Measurements from ENCODE around the gene TMEM273. TPM values are rescaled to one million over a fixed set of nuclear protein-coding genes. Genes with fewer than 3 reads are reported as not detected.

Gene TMEM273
- total and polyA plus RNA-seq, 2 of the 4 experiments (the other 2 are of a cell fraction): not detected

DNA sequence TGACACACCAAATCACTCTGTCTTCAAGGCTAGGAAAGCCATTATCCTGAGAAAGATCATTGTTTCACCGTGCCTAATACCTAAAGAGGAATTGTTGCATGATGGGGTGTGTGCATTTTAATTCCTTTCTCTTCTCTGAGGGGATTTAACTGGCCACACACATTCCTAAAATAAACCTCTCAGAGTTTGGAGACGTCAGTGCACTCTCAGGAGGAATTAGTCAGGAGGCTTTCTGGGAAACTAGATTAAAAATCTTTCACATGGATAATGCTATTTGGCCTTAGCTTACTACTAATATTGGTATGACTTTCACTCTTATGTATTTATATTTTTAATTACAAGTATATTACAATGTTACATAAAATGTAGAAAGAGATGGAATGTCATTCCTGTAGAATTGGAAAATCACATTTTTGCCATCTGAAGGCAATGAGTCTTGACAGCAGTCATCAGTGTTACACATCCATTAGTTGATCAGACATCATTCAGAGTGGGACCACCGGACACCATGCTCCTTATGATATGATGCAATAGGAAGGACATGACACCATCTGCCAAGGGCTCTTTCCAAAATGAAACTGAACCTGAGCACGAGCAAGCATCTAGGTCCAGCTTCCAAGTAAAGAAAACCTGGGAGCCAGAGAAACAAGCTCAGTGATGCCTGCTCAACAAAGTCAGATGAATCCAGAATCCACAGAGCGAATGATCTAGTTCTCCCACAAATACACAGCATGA lies 43.1 kb upstream of the TMEM273 start:
- Histone ChIP-seq H3K56ac (ENCODE audit: extremely low read depth, insufficient read depth, low read length) (no peak overlapping the region), H3K79me1 (ENCODE audit: low read depth in 1 of 2, low read length in 2 of 2) (no peaks in the 10 kb centered on the region), H4K8ac (ENCODE audit: low read depth in 2 of 2, low read length in 2 of 2) (no peak overlapping the region), H2BK5ac (ENCODE audit: low read depth, low read length, poor library complexity, severe bottlenecking) (no peak overlapping the region), H4K20me1 (ENCODE audit: insufficient read depth, low read length) (no peaks in the 10 kb centered on the region), H3K9me1 (ENCODE audit: insufficient read depth, low read length) (no peaks in the 10 kb centered on the region), H3K4ac (ENCODE audit: low read depth, low read length) (no peak overlapping the region), H3K23ac (ENCODE audit: low read depth, low read length) (no peak overlapping the region), H2BK120ac (ENCODE audit: low read depth, low read length) (no peak overlapping the region), H4K91ac (ENCODE audit: insufficient read depth, low read depth, low read length) (no peak overlapping the region), H3K9ac (ENCODE audit: low read depth, low read length) (no peak overlapping the region), H4K5ac (ENCODE audit: low read depth, low read length) (no peak overlapping the region), H2BK15ac (ENCODE audit: low read depth, low read length) (no peak overlapping the region), H3K36me3 (ENCODE audit: control insufficient read depth, insufficient read depth, low read length) (no peaks in the 10 kb centered on the region), H2BK20ac (ENCODE audit: low read depth, low read length) (no peak overlapping the region), H3K4me1 (ENCODE audit: control insufficient read depth, insufficient read depth, low read length) (no peaks in the 10 kb centered on the region), H3K4me2 (ENCODE audit: low read depth, low read length) (no peak overlapping the region), H3K4me3 (ENCODE audit: insufficient read depth, low read depth, low read length) (no peak overlapping the region), H3K27ac (ENCODE audit: insufficient read depth, low read length) (no peak overlapping the region), H2AFZ (replicated peaks; ENCODE audit: low read length, poor library complexity) (no peak overlapping the region), H3K9me3 (ENCODE audit: control insufficient read depth, insufficient read depth, low read length) (no peaks in the 10 kb centered on the region), H3K18ac (ENCODE audit: low read depth, low read length) (no peak overlapping the region), H2AK9ac (replicated peaks; ENCODE audit: low read depth, low read length, poor library complexity) (no peak overlapping the region), H3K14ac (replicated peaks; ENCODE audit: low read depth, low read length) (no peak overlapping the region), H3K27me3 (ENCODE audit: control insufficient read depth, insufficient read depth, low read length) (peaks cover 28% of the 10 kb centered on the region), H2AK5ac (ENCODE audit: low read depth, low read length) (no peak overlapping the region)
- DNase-seq: no peak
- dilution Hi-C loops (cut with HindIII; ENCODE audit: low sequenced_read_pairs, unreplicated experiment): no loop called here
- TF ChIP-seq RAD21 (IDR thresholded peaks at IDR 0.05; ENCODE audit: low read length) (no peak), CEBPB (IDR thresholded peaks at IDR 0.05; ENCODE audit: low read depth, low read length) (peak; percentile 62; the same call in 1 of the 2 replicates)
- POLR2A ChIA-PET (ENCODE audit: unreplicated experiment): no interaction called here
- in situ Hi-C loops (cut with MboI; ENCODE audit: low sequenced_read_pairs): no loop called here
- WGBS, 2 experiments (ENCODE audit: extremely low coverage in 2 of 2, insufficient read length in 1 of 2): 57% methylated on average over 2 of the region's 5 CpGs; no CpG with 5 or more reads in 1 of the 2 experiments
- no peak for ATAC-seq (ENCODE audit: low read depth)
- CTCF ChIA-PET: no interaction called here
- intact Hi-C loops (cut with micrococcal nuclease): no loop called here
- BruUV-seq (replicated peaks): no TSS peak
